ENCODE measurements around the gene FGF14. TPM values are rescaled to one million over a fixed set of nuclear protein-coding genes. Genes with fewer than 3 reads are reported as not detected.
A peak's percentile ranks its signal among the peaks of the same experiment; 100 is the strongest.

Gene FGF14
- polyA plus RNA-seq, 1 of the 3 experiments (the other 2 are of a cell fraction): 0.20 TPM

- Histone ChIP-seq H3K9me3 (no peaks in the 10 kb centered on the region), H4K20me1 (ENCODE audit: insufficient read depth) (no peaks in the 10 kb centered on the region), H3K9me2 (no peaks in the 10 kb centered on the region), H2AFZ (ENCODE audit: low read depth) (no peak overlapping the region), H3K4me2 (no peak overlapping the region), H3K79me2 (ENCODE audit: insufficient read depth) (no peaks in the 10 kb centered on the region), H3K36me3 (replicated peaks in 1 of 2; ENCODE audit: control insufficient read depth in 1 of 2, insufficient read depth in 2 of 2, low read length in 1 of 2) (peaks cover 0 to 2% of the 10 kb centered on the region in 2 experiments), H3F3A (replicated peaks; ENCODE audit: insufficient read depth) (no peaks in the 10 kb centered on the region), H3K27me3 (ENCODE audit: insufficient read depth) (no peaks in the 10 kb centered on the region), H3K4me1 (ENCODE audit: control insufficient read depth in 1 of 2, insufficient read depth in 2 of 2, low read depth in 1 of 2, low read length in 1 of 2) (peaks cover 0 to 30% of the 10 kb centered on the region in 2 experiments; a peak in 2 of 4 replicates), H3K27ac (ENCODE audit: low read depth in 2 of 2, low read length in 1 of 2) (peak overlapping the region in 1 of 2 experiments; percentile 94; a peak in 2 of 4 replicates), H3K9ac (no peak overlapping the region), H3K4me3 (ENCODE audit: low read depth in 2 of 2, low read length in 1 of 2) (no peak overlapping the region)
- WGBS (ENCODE audit: low lambda C conversion rate): 15% methylated on average over 2 of the region's 2 CpGs
- ChIA-PET CTCF (no interaction called here), POLR2A (no interaction called here)
- no peak for TF ChIP-seq FOXM1 (IDR thresholded peaks at IDR 0.05; ENCODE audit: low read depth)
- TF ChIP-seq EP300 (IDR thresholded peaks at IDR 0.05; ENCODE audit: borderline replicate concordance in 1 of 2, low read depth in 1 of 2, low read length in 1 of 2): peak in 1 of 2 experiments; percentile 30; a peak in 1 of 4 replicates
- DNase-seq: no peak
Measured at GRCh38 chr13:102250448-102250847, 151.4 kb downstream of the FGF14 start.

- POLR2A ChIA-PET: interaction anchor here (0.6 to 2.7 kb wide), 2 partner anchors 149 to 155 kb away, joined by 3 to 8 read pairs; no protein-coding TSS in a partner anchor
- peak overlapping the region in 1 of 2 experiments; percentile 93; a peak in 2 of 4 replicates for H3K27ac ChIP-seq (ENCODE audit: low read depth in 2 of 2, low read length in 1 of 2)
- H3K79me2 ChIP-seq (ENCODE audit: insufficient read depth): no peaks in the 10 kb centered on the region
- no peak overlapping the region for H3K9ac ChIP-seq
- peak in 1 of 2 experiments; percentile 91; a peak in 2 of 4 replicates for TF ChIP-seq EP300 (IDR thresholded peaks at IDR 0.05; ENCODE audit: borderline replicate concordance in 1 of 2, low read depth in 1 of 2, low read length in 1 of 2)
- TF ChIP-seq SMC3 (IDR thresholded peaks at IDR 0.05; ENCODE audit: low read depth, low read length): no peak
- peak; percentile 44 for TF ChIP-seq TCF12 (IDR thresholded peaks at IDR 0.05)
- peak; percentile 91 for TF ChIP-seq MXI1 (IDR thresholded peaks at IDR 0.05; ENCODE audit: low read depth, low read length)
- TF ChIP-seq TEAD4 (IDR thresholded peaks at IDR 0.05; ENCODE audit: borderline replicate concordance, insufficient read depth): 0 out of 2 replicates have a peak, but pooled peaks have one; percentile 15
- TF ChIP-seq RCOR1 (IDR thresholded peaks at IDR 0.05; ENCODE audit: low read length): peak; percentile 85; the same call in 1 of the 2 replicates
- TF ChIP-seq FOXJ3 (CRISPR knock-in tag; IDR thresholded peaks at IDR 0.05): peak; percentile 53; the same call in 1 of the 2 replicates
- peak; percentile 85; the same call in 1 of the 2 replicates for TF ChIP-seq GATA2 (CRISPR knock-in tag; IDR thresholded peaks at IDR 0.05)
- no peak for TF ChIP-seq RXRA (IDR thresholded peaks at IDR 0.05; ENCODE audit: borderline replicate concordance, low read depth)
- H3K27me3 ChIP-seq (ENCODE audit: insufficient read depth): no peaks in the 10 kb centered on the region
- CTCF ChIA-PET: interaction anchor here (1.1 to 2.0 kb wide), 7 partner anchors 60 to 302 kb away, joined by 3 to 6 read pairs (median 3); no protein-coding TSS in a partner anchor
- peaks cover 0 to 15% of the 10 kb centered on the region in 2 experiments; a peak in 2 of 4 replicates for H3K4me1 ChIP-seq (ENCODE audit: control insufficient read depth in 1 of 2, insufficient read depth in 2 of 2, low read depth in 1 of 2, low read length in 1 of 2)
- peak; percentile 22 for DNase-seq
- peaks cover 0 to 2% of the 10 kb centered on the region in 2 experiments for H3K36me3 ChIP-seq (replicated peaks in 1 of 2; ENCODE audit: control insufficient read depth in 1 of 2, insufficient read depth in 2 of 2, low read length in 1 of 2)
- no peaks in the 10 kb centered on the region for H3F3A ChIP-seq (replicated peaks; ENCODE audit: insufficient read depth)
- H3K9me3 ChIP-seq: no peaks in the 10 kb centered on the region
- no peak overlapping the region for H3K4me3 ChIP-seq (ENCODE audit: low read depth in 2 of 2, low read length in 1 of 2)
- H3K9me2 ChIP-seq: no peaks in the 10 kb centered on the region
- no peak overlapping the region for H3K4me2 ChIP-seq
- 24% methylated on average over 3 of the region's 3 CpGs for WGBS (ENCODE audit: low lambda C conversion rate)
- 0 out of 2 replicates have a peak overlapping the region, but pooled peaks have one; percentile 29 for H2AFZ ChIP-seq (ENCODE audit: low read depth)
- no peaks in the 10 kb centered on the region for H4K20me1 ChIP-seq (ENCODE audit: insufficient read depth)
Measured at GRCh38 chr13:102244607-102245227, 157.1 kb downstream of the FGF14 start.

- H3K9me3 ChIP-seq: no peaks in the 10 kb centered on the region
- no peak overlapping the region for H2AFZ ChIP-seq (ENCODE audit: low read depth)
- H3K27ac ChIP-seq (ENCODE audit: low read depth in 2 of 2, low read length in 1 of 2): peak overlapping the region in 1 of 2 experiments; percentile 90; a peak in 2 of 4 replicates
- peaks cover 0 to 37% of the 10 kb centered on the region in 2 experiments; a peak in 2 of 4 replicates for H3K4me1 ChIP-seq (ENCODE audit: control insufficient read depth in 1 of 2, insufficient read depth in 2 of 2, low read depth in 1 of 2, low read length in 1 of 2)
- no peaks in the 10 kb centered on the region for H4K20me1 ChIP-seq (ENCODE audit: insufficient read depth)
- H3K4me2 ChIP-seq: no peak overlapping the region
- WGBS (ENCODE audit: low lambda C conversion rate): 17% methylated on average over 3 of the region's 3 CpGs
- no peak overlapping the region for H3K4me3 ChIP-seq (ENCODE audit: low read depth in 2 of 2, low read length in 1 of 2)
- ChIA-PET POLR2A (no interaction called here), CTCF (interaction anchor here (1.0 kb wide), 1 partner anchor 14 kb away, joined by 3 read pairs; no protein-coding TSS in a partner anchor)
- no peaks in the 10 kb centered on the region for H3K9me2 ChIP-seq
- H3K9ac ChIP-seq: no peak overlapping the region
- H3K36me3 ChIP-seq (replicated peaks in 1 of 2; ENCODE audit: control insufficient read depth in 1 of 2, insufficient read depth in 2 of 2, low read length in 1 of 2): no peaks in the 10 kb centered on the region
- H3F3A ChIP-seq (replicated peaks; ENCODE audit: insufficient read depth): no peaks in the 10 kb centered on the region
- DNase-seq: peak; percentile 10
- no peaks in the 10 kb centered on the region for H3K27me3 ChIP-seq (ENCODE audit: insufficient read depth)
- H3K79me2 ChIP-seq (ENCODE audit: insufficient read depth): no peaks in the 10 kb centered on the region
- TF ChIP-seq ZBTB33 (IDR thresholded peaks at IDR 0.05; ENCODE audit: borderline replicate concordance, low read depth): no peak
- no peak for TF ChIP-seq GABPA (IDR thresholded peaks at IDR 0.05; ENCODE audit: low read depth)
- TF ChIP-seq FOSL2 (IDR thresholded peaks at IDR 0.05; ENCODE audit: borderline replicate concordance, low read depth): no peak
- peak; percentile 90 for TF ChIP-seq RCOR1 (IDR thresholded peaks at IDR 0.05; ENCODE audit: low read length)
- no peak for TF ChIP-seq USF2 (IDR thresholded peaks at IDR 0.05; ENCODE audit: borderline replicate concordance, low read depth, low read length)
- no peak for TF ChIP-seq YY1 (IDR thresholded peaks at IDR 0.05; ENCODE audit: low read depth)
- no peak for TF ChIP-seq SIN3A (IDR thresholded peaks at IDR 0.05; ENCODE audit: borderline replicate concordance, low read depth, low read length)
- no peak for TF ChIP-seq ELF1 (IDR thresholded peaks at IDR 0.05)
- no peak for TF ChIP-seq RFX5 (IDR thresholded peaks at IDR 0.05; ENCODE audit: low read length)
Measured at GRCh38 chr13:102240110-102240509, 161.7 kb downstream of the FGF14 start.

Data from SK-N-SH (cell line).